LNCaP clone FGC (cell line): Measurements from ENCODE around the gene ARHGEF12.

Experiments
- DNase-seq: peaks from one replicate; pipeline ENCODE4 v3.0.0-alpha.2; 2011; ENCODE audit warnings: low read depth
- H3K4me3 ChIP-seq: 2 replicates; pipeline ENCODE4 v1.5.1; 2011; ENCODE audit warnings: mild to moderate bottlenecking, low read depth, low read length, control low read depth
- TF ChIP-seq, protein P1 (sequence below): IDR thresholded peaks from 2 replicates; pipeline ENCODE4 v1.5.1; 2012; ENCODE audit warnings: mild to moderate bottlenecking; ENCODE audit not compliant: control insufficient read depth, insufficient read depth; ENCODE audit errors: extremely low read depth

Gene ARHGEF12

DNA sequence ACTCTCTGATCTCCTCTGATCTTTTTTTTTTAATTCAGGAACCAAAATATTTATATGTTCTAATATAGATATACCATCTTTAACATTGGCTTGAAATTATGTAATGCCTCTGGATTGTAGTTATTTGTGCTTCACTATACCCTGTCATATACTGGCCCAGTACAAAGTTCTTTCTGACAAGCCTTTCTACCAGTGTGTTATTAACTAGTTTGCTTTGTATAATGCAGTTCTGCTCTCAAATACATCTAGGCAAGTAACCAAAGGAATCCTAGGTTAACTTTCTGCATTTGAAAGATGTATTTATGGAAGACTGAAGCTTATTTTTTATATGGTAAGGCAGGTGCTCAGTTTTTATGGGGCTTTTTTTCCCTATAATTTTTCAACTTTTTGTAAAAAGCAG is 36.1 kb downstream of the ARHGEF12 start:
- H3K4me3 ChIP-seq = no peak overlapping the region
- DNase-seq = no peak
- TF ChIP-seq, protein P1, sequence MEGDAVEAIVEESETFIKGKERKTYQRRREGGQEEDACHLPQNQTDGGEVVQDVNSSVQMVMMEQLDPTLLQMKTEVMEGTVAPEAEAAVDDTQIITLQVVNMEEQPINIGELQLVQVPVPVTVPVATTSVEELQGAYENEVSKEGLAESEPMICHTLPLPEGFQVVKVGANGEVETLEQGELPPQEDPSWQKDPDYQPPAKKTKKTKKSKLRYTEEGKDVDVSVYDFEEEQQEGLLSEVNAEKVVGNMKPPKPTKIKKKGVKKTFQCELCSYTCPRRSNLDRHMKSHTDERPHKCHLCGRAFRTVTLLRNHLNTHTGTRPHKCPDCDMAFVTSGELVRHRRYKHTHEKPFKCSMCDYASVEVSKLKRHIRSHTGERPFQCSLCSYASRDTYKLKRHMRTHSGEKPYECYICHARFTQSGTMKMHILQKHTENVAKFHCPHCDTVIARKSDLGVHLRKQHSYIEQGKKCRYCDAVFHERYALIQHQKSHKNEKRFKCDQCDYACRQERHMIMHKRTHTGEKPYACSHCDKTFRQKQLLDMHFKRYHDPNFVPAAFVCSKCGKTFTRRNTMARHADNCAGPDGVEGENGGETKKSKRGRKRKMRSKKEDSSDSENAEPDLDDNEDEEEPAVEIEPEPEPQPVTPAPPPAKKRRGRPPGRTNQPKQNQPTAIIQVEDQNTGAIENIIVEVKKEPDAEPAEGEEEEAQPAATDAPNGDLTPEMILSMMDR = no peak

DNA sequence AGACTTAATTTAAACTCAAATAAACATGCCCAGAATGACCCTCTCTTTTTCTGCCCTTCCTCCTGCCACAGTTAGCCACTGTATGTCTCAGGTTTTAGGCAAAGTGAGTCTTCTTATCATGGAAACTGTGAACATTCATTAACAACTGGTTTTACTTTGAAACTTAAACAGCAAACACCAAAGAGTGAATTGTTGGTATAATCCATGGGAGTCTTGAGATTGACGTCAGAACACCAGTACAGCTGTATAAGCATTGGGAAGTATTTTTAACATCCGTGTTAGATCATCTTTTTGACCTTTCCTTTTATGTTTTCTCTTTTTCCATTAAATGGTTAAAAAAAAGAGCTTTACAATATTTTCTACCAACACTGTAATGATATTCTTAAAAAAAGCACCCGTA is 38.9 kb downstream of the ARHGEF12 start:
- TF ChIP-seq, protein P1 = no peak
- no peak for DNase-seq
- no peak overlapping the region for H3K4me3 ChIP-seq

DNA sequence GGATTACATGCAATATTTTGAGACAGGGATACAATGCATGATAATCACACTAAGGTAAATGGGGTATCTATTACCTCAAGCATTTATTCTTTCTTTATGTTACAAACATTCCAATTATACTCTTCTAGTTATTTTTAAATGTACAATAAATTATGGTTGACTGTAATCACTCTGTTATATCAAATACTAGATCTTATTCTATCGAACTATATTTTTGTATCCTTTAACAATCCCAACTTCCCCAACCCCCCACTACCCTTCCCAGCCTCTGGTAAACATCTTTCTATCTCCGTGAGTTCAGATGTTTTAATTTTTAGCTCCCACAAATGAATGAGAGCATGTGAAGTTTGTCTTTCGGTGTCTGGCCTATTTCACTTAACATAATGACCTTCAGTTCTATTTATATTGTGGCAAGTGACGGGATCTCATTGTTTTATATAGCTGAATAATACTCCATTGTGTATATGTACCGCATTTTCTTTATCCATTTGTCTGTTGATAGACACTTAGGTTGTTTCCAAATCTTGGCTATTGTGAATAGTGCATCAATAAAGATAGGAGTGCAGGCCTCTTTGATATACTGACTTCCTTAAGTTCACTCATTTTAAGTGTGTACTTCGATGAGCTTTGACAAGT is 40.5 kb downstream of the ARHGEF12 start:
- H3K4me3 ChIP-seq = no peak overlapping the region
- no peak for DNase-seq
- TF ChIP-seq, protein P1 = no peak

DNA sequence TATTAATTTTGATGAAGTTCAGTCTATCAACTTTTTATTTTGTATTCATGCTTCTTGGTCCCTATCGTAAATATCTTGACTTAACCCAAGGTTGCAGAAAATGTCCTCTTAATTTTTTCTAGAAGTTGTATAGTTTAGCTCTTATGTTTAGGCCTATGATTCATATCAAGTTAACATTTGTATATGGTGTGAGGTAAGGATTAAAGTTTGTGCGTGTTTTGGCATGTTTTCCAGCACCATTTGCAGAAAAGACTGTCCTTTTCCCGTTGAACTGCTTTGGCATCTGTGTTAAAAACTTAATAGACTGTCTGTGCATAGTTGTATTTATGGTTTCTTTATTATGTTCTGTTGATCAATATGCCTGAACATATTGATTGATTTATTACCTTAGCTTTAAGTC is 42.3 kb downstream of the ARHGEF12 start:
- H3K4me3 ChIP-seq = no peak overlapping the region

DNA sequence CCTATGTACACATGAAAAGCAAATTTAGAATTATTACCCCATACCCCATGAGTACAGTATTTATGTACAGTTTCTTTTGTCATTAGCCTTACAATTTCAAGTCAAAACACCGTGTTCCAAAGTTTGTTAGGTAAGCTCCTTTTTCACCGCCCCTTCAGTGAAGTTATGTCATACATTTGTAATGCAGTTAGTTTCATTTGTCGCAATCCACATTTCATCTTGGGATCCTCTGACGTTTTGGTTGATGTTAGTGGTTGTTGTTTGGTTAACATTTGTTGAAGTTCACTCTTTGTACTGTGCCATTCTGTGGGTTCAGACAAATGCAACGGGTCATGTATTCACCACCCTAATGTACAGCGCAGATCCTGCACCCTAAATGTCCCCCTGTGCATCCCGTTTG is 45.2 kb downstream of the ARHGEF12 start:
- TF ChIP-seq, protein P1 = no peak
- no peak for DNase-seq
- H3K4me3 ChIP-seq = no peak overlapping the region

More for the DNA sequence above, 42.3 kb downstream of the ARHGEF12 start:
- TF ChIP-seq, protein P1 = no peak
- no peak for DNase-seq

DNA sequence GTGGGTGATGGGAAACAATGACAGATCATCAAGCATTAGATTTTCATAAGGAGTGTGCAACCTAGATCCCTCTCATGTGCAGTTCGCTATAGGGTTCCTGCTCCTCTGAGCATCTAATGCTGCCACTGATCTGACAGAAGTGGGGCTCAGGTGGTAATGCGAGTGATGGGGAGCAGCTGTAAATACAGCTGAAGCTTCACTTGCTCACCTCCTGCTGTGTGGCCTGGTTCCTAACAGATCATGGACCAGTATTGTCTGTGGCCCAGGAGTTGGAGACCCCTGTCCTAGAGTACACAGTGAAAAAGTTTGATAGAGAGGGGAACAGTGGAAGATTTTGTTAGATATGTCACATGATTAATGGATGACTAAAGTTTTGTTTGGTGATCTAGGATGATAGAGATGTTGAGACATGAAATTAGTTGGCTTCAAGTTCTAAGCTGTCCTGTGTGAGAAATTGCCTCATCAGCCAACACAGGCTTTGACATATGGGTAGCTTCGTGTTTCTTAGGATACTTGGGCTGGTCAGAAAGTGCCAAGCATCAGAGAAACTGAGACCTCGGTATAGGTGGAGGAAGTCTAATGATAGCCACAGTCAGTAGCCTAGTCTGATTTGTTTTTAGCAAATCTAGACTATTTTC is 47.4 kb downstream of the ARHGEF12 start:
- TF ChIP-seq, protein P1 = no peak
- no peak for DNase-seq
- no peak overlapping the region for H3K4me3 ChIP-seq

DNA sequence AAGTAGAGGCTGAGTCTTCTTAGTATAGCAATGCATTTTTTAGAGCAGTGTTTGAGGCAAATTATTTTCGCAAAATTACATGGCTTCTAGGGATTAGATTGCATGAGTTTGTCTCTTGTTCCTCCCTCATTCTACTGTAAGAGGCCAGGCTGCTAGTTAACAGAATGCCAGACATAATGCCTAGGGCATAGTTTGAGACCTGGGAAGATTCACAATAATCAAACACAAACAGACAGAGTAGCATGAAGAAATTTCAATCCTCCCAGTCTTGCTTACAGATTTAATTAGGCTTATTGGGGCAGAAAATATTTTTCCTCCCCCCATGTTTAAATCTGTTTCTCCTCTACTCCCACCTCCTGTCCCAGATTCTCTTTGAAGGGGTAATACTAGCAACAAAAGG is 48.3 kb downstream of the ARHGEF12 start:
- no peak for DNase-seq
- TF ChIP-seq, protein P1 = no peak
- no peak overlapping the region for H3K4me3 ChIP-seq
